CD8-positive, alpha-beta memory T cell (primary cell): ENCODE data around the gene YES1. TPM values are rescaled to one million over a fixed set of nuclear protein-coding genes. Genes with fewer than 3 reads are reported as not detected.

ENCODE experiments used
- CTCF ChIA-PET: fragments of 350-600 bp; sonication (Branson Sonifier 250); formaldehyde crosslinking; loops from one replicate; lab custom pipeline; 2021; ENCODE audit warnings: antibody characterized with exemption; lab: Charles Lee
- POLR2A ChIA-PET: fragments of 350-600 bp; sonication (Branson Sonifier 250); formaldehyde crosslinking; loops from one replicate; lab custom pipeline; 2021; ENCODE audit warnings: antibody characterized with exemption; lab: Charles Lee
- DNase-seq, 5 donors: peaks; one replicate each; pipeline versions ENCODE4 v3.0.0 to v3.0.0-alpha.2; 2020 to 2022; ENCODE audit warnings: mixed read lengths in 1 of 5
- H3K27ac ChIP-seq: one replicate; pipeline ENCODE4 v1.7.0; 2013; ENCODE audit warnings: low read depth, mild to moderate bottlenecking, low read length, moderate library complexity
- H3K27me3 ChIP-seq: 2 replicates; pipeline ENCODE4 v1.7.0; 2013; ENCODE audit warnings: low read length, mild to moderate bottlenecking; ENCODE audit not compliant: insufficient read depth, poor library complexity, severe bottlenecking
- H3K36me3 ChIP-seq: 2 replicates; pipeline ENCODE4 v1.7.0; 2013; ENCODE audit warnings: mild to moderate bottlenecking, low read length, moderate library complexity; ENCODE audit not compliant: insufficient read depth
- H3K4me1 ChIP-seq: 2 replicates; pipeline ENCODE4 v1.7.0; 2013; ENCODE audit warnings: mild to moderate bottlenecking, low read length, moderate library complexity; ENCODE audit not compliant: insufficient read depth
- H3K4me3 ChIP-seq: 2 replicates; pipeline ENCODE4 v1.7.0; 2013; ENCODE audit warnings: mild to moderate bottlenecking, low read length
- H3K9me3 ChIP-seq: 2 replicates; pipeline ENCODE4 v1.7.0; 2013; ENCODE audit warnings: mild to moderate bottlenecking, low read length
- H3K27ac Mint-ChIP-seq, 8 donors: one replicate each; pipeline ENCODE4 v1.8.0; 2020 to 2021; ENCODE audit warnings: mixed read lengths in 8 of 8, mild to moderate bottlenecking in 6 of 8, inconsistent platforms in 3 of 8, moderate library complexity in 3 of 8
- H3K27me3 Mint-ChIP-seq, 2 donors: one replicate each; pipeline ENCODE4 v1.8.0; 2020 to 2021; ENCODE audit warnings: mixed read lengths in 2 of 2, mild to moderate bottlenecking in 1 of 2, moderate library complexity in 1 of 2
- H3K36me3 Mint-ChIP-seq, 3 donors: one replicate each; pipeline ENCODE4 v1.8.0; 2020 to 2021; ENCODE audit warnings: mixed read lengths in 3 of 3, inconsistent platforms in 1 of 3, mild to moderate bottlenecking in 1 of 3
- H3K4me1 Mint-ChIP-seq, 3 donors: one replicate each; pipeline ENCODE4 v1.8.0; 2020 to 2021; ENCODE audit warnings: mixed read lengths in 3 of 3, inconsistent platforms in 1 of 3, mild to moderate bottlenecking in 1 of 3
- H3K4me3 Mint-ChIP-seq, 7 donors: one replicate each; pipeline ENCODE4 v1.8.0; 2020 to 2021; ENCODE audit warnings: mixed read lengths in 7 of 7, mild to moderate bottlenecking in 6 of 7, moderate library complexity in 4 of 7, inconsistent platforms in 2 of 7
- H3K9me3 Mint-ChIP-seq, 5 donors: one replicate each; pipeline ENCODE4 v1.8.0; 2020 to 2022; ENCODE audit warnings: mixed read lengths in 5 of 5, mild to moderate bottlenecking in 3 of 5, moderate library complexity in 2 of 5, inconsistent platforms in 1 of 5
- polyA plus RNA-seq: library from polyadenylated mRNA; unstranded; fragments of 300-500 nt; fragmentation: Illumina TruSeq; gene quantifications from one replicate; pipeline ENCODE4 v1.2.3, GENCODE V29; 2021
- total RNA-seq, 2 experiments: library from RNA; stranded (reverse); gene quantifications; one replicate each; pipeline ENCODE4 v1.2.3, GENCODE V29; 2021

The YES1 gene
- total and polyA plus RNA-seq, 3 experiments from 2014 or later = 3.0 to 21.4 (median 19.0) TPM

- H3K9me3 Mint-ChIP-seq = no peaks in the 10 kb centered on the region
- Histone ChIP-seq H3K27ac (peak overlapping the region; percentile 64), H3K36me3 (no peaks in the 10 kb centered on the region), H3K4me1 (no peaks in the 10 kb centered on the region), H3K9me3 (no peaks in the 10 kb centered on the region), H3K4me3 (no peak overlapping the region), H3K27me3 (no peaks in the 10 kb centered on the region)
- H3K36me3 Mint-ChIP-seq = no peaks in the 10 kb centered on the region
- H3K27ac Mint-ChIP-seq = peak overlapping the region in 1 of 8 donors; percentile 61
- H3K27me3 Mint-ChIP-seq = peaks cover 3 to 6% of the 10 kb centered on the region in 2 donors
- ChIA-PET CTCF (interaction anchor here (4.9 to 6.1 kb wide), 2 partner anchors 11 to 101 kb away, joined by 44 to 57 read pairs; no protein-coding TSS in a partner anchor), POLR2A (no interaction called here)
- no peak for DNase-seq
- H3K4me1 Mint-ChIP-seq = peaks cover 0 to 4% (median 4%) of the 10 kb centered on the region in 3 donors
- H3K4me3 Mint-ChIP-seq = no peak overlapping the region
Measured at GRCh38 chr18:841647-842370, 29.8 kb upstream of the YES1 start.

GRCh38 chr18:840516-840915 is 28.5 kb upstream of the YES1 start:
- Histone ChIP-seq H3K4me1 (no peaks in the 10 kb centered on the region), H3K9me3 (no peaks in the 10 kb centered on the region), H3K4me3 (no peak overlapping the region), H3K27me3 (no peaks in the 10 kb centered on the region), H3K27ac (peak overlapping the region; percentile 64), H3K36me3 (no peaks in the 10 kb centered on the region)
- CTCF ChIA-PET = interaction anchor here (1.1 to 6.1 kb wide), 8 partner anchors 9 to 215 kb away, joined by 3 to 57 read pairs (median 8); no protein-coding TSS in a partner anchor
- peaks cover 0 to 1% (median 0%) of the 10 kb centered on the region in 3 donors for H3K36me3 Mint-ChIP-seq
- H3K27ac Mint-ChIP-seq = peak overlapping the region in 1 of 8 donors; percentile 37
- H3K9me3 Mint-ChIP-seq = no peaks in the 10 kb centered on the region
- H3K4me1 Mint-ChIP-seq = peaks cover 0 to 4% (median 4%) of the 10 kb centered on the region in 3 donors
- H3K4me3 Mint-ChIP-seq = no peak overlapping the region
- POLR2A ChIA-PET = no interaction called here
- no peak for DNase-seq
- H3K27me3 Mint-ChIP-seq = peaks cover 3 to 6% of the 10 kb centered on the region in 2 donors

- Mint-ChIP-seq H3K27me3 (peaks cover 3 to 6% of the 10 kb centered on the region in 2 donors), H3K27ac (no peak overlapping the region), H3K4me3 (no peak overlapping the region), H3K36me3 (peaks cover 0 to 1% (median 0%) of the 10 kb centered on the region in 3 donors), H3K4me1 (peaks cover 0 to 4% (median 4%) of the 10 kb centered on the region in 3 donors), H3K9me3 (no peaks in the 10 kb centered on the region)
- Histone ChIP-seq H3K27ac (no peak overlapping the region), H3K27me3 (no peaks in the 10 kb centered on the region), H3K4me1 (no peaks in the 10 kb centered on the region), H3K9me3 (no peaks in the 10 kb centered on the region), H3K4me3 (no peak overlapping the region), H3K36me3 (no peaks in the 10 kb centered on the region)
- POLR2A ChIA-PET = no interaction called here
- CTCF ChIA-PET = interaction anchor here (1.0 to 6.1 kb wide), 29 partner anchors 8 to 219 kb away, joined by 3 to 57 read pairs (median 4); partner anchors contain the start of gene ENOSF1
- DNase-seq = no peak
Measured at GRCh38 chr18:840023-840408, 28.0 kb upstream of the YES1 start.

- peaks cover 0 to 4% (median 4%) of the 10 kb centered on the region in 3 donors for H3K4me1 Mint-ChIP-seq
- Histone ChIP-seq H3K9me3 (no peaks in the 10 kb centered on the region), H3K4me3 (no peak overlapping the region), H3K27ac (no peak overlapping the region), H3K36me3 (no peaks in the 10 kb centered on the region), H3K4me1 (no peaks in the 10 kb centered on the region), H3K27me3 (no peaks in the 10 kb centered on the region)
- peak overlapping the region in 1 of 8 donors; percentile 17 for H3K27ac Mint-ChIP-seq
- no peaks in the 10 kb centered on the region for H3K9me3 Mint-ChIP-seq
- peaks cover 0 to 1% (median 0%) of the 10 kb centered on the region in 3 donors for H3K36me3 Mint-ChIP-seq
- H3K27me3 Mint-ChIP-seq = peaks cover 3% of the 10 kb centered on the region in 2 donors
- ChIA-PET POLR2A (no interaction called here), CTCF (interaction anchor here (0.6 to 6.1 kb wide), 33 partner anchors 9 to 218 kb away, joined by 3 to 57 read pairs (median 4); partner anchors contain the start of gene ENOSF1)
- no peak overlapping the region for H3K4me3 Mint-ChIP-seq
- DNase-seq = peak; percentile 64 to 86 (median 78)
Measured at GRCh38 chr18:839224-840022, 27.4 kb upstream of the YES1 start.

GRCh38 chr18:837922-838321 is 25.9 kb upstream of the YES1 start:
- POLR2A ChIA-PET = no interaction called here
- peaks cover 0 to 3% of the 10 kb centered on the region in 2 donors for H3K27me3 Mint-ChIP-seq

GRCh38 chr18:834082-834720 is 22.2 kb upstream of the YES1 start:
- H3K27ac ChIP-seq = no peak overlapping the region
- H3K36me3 ChIP-seq = no peaks in the 10 kb centered on the region
- Mint-ChIP-seq H3K4me1 (peaks cover 17 to 21% (median 19%) of the 10 kb centered on the region in 3 donors), H3K27me3 (peaks cover 0 to 3% of the 10 kb centered on the region in 2 donors), H3K27ac (peak overlapping the region in 1 of 8 donors; percentile 12), H3K4me3 (no peak overlapping the region), H3K9me3 (no peaks in the 10 kb centered on the region), H3K36me3 (peaks cover 0 to 1% (median 0%) of the 10 kb centered on the region in 3 donors)
- H3K4me1 ChIP-seq = peaks cover 24% of the 10 kb centered on the region
- H3K9me3 ChIP-seq = no peaks in the 10 kb centered on the region
- H3K4me3 ChIP-seq = no peak overlapping the region
- POLR2A ChIA-PET = no interaction called here
- CTCF ChIA-PET = interaction anchor here (1.1 to 6.5 kb wide), 2 partner anchors 92 to 210 kb away, joined by 3 to 143 read pairs; no protein-coding TSS in a partner anchor
- no peak for DNase-seq
- H3K27me3 ChIP-seq = no peaks in the 10 kb centered on the region

More at GRCh38 chr18:837922-838321, 25.9 kb upstream of the YES1 start:
- DNase-seq = no peak
- Mint-ChIP-seq H3K9me3 (no peaks in the 10 kb centered on the region), H3K4me1 (peaks cover 0 to 4% (median 4%) of the 10 kb centered on the region in 3 donors), H3K36me3 (peaks cover 0 to 1% (median 0%) of the 10 kb centered on the region in 3 donors), H3K27ac (no peak overlapping the region), H3K4me3 (no peak overlapping the region)
- H3K27me3 ChIP-seq = no peaks in the 10 kb centered on the region
- no peak overlapping the region for H3K4me3 ChIP-seq
- no peaks in the 10 kb centered on the region for H3K9me3 ChIP-seq
- H3K27ac ChIP-seq = no peak overlapping the region
- H3K36me3 ChIP-seq = no peaks in the 10 kb centered on the region
- no peaks in the 10 kb centered on the region for H3K4me1 ChIP-seq
- CTCF ChIA-PET = interaction anchor here (2.1 to 6.1 kb wide), 2 partner anchors 38 to 97 kb away, joined by 9 to 44 read pairs; no protein-coding TSS in a partner anchor

GRCh38 chr18:833197-833596 is 21.2 kb upstream of the YES1 start:
- no peak overlapping the region for H3K4me3 ChIP-seq
- H3K27ac ChIP-seq = no peak overlapping the region
- no peak overlapping the region for H3K4me3 Mint-ChIP-seq
- H3K4me1 ChIP-seq = peaks cover 24% of the 10 kb centered on the region
- ChIA-PET POLR2A (no interaction called here), CTCF (interaction anchor here (1.1 to 6.5 kb wide), 5 partner anchors 19 to 209 kb away, joined by 3 to 143 read pairs (median 16); partner anchors contain the start of gene YES1)
- peak overlapping the region in 2 of 8 donors; percentile 48 to 64 for H3K27ac Mint-ChIP-seq
- peaks cover 0 to 1% (median 0%) of the 10 kb centered on the region in 3 donors for H3K36me3 Mint-ChIP-seq
- H3K4me1 Mint-ChIP-seq = peaks cover 17 to 21% (median 18%) of the 10 kb centered on the region in 3 donors
- H3K9me3 Mint-ChIP-seq = no peaks in the 10 kb centered on the region
- no peaks in the 10 kb centered on the region for H3K36me3 ChIP-seq
- H3K27me3 Mint-ChIP-seq = peaks cover 0 to 3% of the 10 kb centered on the region in 2 donors
- no peaks in the 10 kb centered on the region for H3K27me3 ChIP-seq
- H3K9me3 ChIP-seq = no peaks in the 10 kb centered on the region
- no peak for DNase-seq
